ENCODE results near the gene LIN28A. TPM values are rescaled to one million over a fixed set of nuclear protein-coding genes. Genes with fewer than 3 reads are reported as not detected.

Gene LIN28A
- polyA plus RNA-seq, 1 of the 3 experiments (the other 2 are of a cell fraction), result not detected

DNA sequence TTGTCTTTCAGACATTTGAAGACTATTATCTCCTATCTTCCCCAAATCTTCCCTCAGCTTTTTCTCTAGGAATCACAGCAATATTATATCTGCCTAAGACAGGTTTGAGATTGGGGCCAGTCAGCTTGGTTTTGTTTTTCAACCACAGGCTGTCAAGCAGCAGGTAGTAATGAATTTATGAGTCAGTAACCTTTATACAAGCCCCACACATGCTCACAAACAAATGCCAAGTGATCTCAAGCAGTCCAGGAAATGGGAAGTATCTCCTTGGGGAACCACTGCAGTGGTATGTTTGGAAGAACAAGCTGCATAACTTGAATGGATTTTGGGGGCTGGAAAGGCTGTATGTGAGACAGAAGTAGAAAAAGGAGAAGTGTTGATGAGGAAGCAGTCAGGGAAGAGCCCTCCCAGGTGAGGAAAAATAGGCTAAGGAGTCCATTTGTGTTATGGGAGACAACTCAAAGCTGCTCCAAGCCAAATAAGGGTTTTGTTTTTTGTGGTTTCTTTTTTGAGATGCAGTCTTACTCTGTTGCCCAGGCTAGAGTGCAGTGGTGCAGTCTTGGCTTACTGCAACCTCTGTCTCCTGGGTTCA, 23.6 kb downstream of the LIN28A start:
- no peak for DNase-seq
- H3K27ac ChIP-seq (ENCODE audit: low read depth in 2 of 2, low read length in 1 of 2), result no peak overlapping the region
- H3K9ac ChIP-seq, result no peak overlapping the region
- H3F3A ChIP-seq (replicated peaks; ENCODE audit: insufficient read depth), result no peaks in the 10 kb centered on the region
- POLR2A ChIA-PET, result no interaction called here
- H3K4me1 ChIP-seq (ENCODE audit: control insufficient read depth in 1 of 2, insufficient read depth in 2 of 2, low read depth in 1 of 2, low read length in 1 of 2), result peaks cover 7 to 8% of the 10 kb centered on the region in 2 experiments; a peak in 2 of 4 replicates
- H4K20me1 ChIP-seq (ENCODE audit: insufficient read depth), result no peaks in the 10 kb centered on the region
- peaks cover 7 to 43% of the 10 kb centered on the region in 2 experiments for H3K36me3 ChIP-seq (replicated peaks in 1 of 2; ENCODE audit: control insufficient read depth in 1 of 2, insufficient read depth in 2 of 2, low read length in 1 of 2)
- H2AFZ ChIP-seq (ENCODE audit: low read depth), result no peak overlapping the region
- CTCF ChIA-PET, result interaction anchor here (1.0 to 1.4 kb wide), 2 partner anchors 17 to 71 kb away, joined by 3 to 8 read pairs; no protein-coding TSS in a partner anchor
- H3K9me2 ChIP-seq, result no peaks in the 10 kb centered on the region
- H3K4me3 ChIP-seq (ENCODE audit: low read depth in 2 of 2, low read length in 1 of 2), result no peak overlapping the region
- H3K9me3 ChIP-seq, result no peaks in the 10 kb centered on the region
- H3K4me2 ChIP-seq, result peak overlapping the region; percentile 95
- TF ChIP-seq RCOR1 (IDR thresholded peaks at IDR 0.05; ENCODE audit: low read length), result no peak
- TF ChIP-seq SMC3 (IDR thresholded peaks at IDR 0.05; ENCODE audit: low read depth, low read length), result no peak
- no peak for TF ChIP-seq MXI1 (IDR thresholded peaks at IDR 0.05; ENCODE audit: low read depth, low read length)
- no peak for TF ChIP-seq RFX5 (IDR thresholded peaks at IDR 0.05; ENCODE audit: low read length)
- no peak for TF ChIP-seq JUND (IDR thresholded peaks at IDR 0.05)
- no peak for TF ChIP-seq EZH2phosphoT487 (IDR thresholded peaks at IDR 0.05; ENCODE audit: borderline replicate concordance, low read depth)
- no peak for TF ChIP-seq TEAD4 (IDR thresholded peaks at IDR 0.05; ENCODE audit: borderline replicate concordance, insufficient read depth)
- no peak for TF ChIP-seq TCF12 (IDR thresholded peaks at IDR 0.05)
- TF ChIP-seq FOSL2 (IDR thresholded peaks at IDR 0.05; ENCODE audit: borderline replicate concordance, low read depth), result no peak
- TF ChIP-seq NRF1 (IDR thresholded peaks at IDR 0.05; ENCODE audit: low read depth, low read length), result no peak
- TF ChIP-seq REST (IDR thresholded peaks at IDR 0.05; ENCODE audit: low read depth, low read length), result no peak
- no peak for TF ChIP-seq TAF1 (IDR thresholded peaks at IDR 0.05; ENCODE audit: borderline replicate concordance, low read depth, low read length)
- no peak for TF ChIP-seq GABPA (IDR thresholded peaks at IDR 0.05; ENCODE audit: low read depth)
- TF ChIP-seq CTCF (IDR thresholded peaks at IDR 0.05), result no peak
- TF ChIP-seq, protein P1, sequence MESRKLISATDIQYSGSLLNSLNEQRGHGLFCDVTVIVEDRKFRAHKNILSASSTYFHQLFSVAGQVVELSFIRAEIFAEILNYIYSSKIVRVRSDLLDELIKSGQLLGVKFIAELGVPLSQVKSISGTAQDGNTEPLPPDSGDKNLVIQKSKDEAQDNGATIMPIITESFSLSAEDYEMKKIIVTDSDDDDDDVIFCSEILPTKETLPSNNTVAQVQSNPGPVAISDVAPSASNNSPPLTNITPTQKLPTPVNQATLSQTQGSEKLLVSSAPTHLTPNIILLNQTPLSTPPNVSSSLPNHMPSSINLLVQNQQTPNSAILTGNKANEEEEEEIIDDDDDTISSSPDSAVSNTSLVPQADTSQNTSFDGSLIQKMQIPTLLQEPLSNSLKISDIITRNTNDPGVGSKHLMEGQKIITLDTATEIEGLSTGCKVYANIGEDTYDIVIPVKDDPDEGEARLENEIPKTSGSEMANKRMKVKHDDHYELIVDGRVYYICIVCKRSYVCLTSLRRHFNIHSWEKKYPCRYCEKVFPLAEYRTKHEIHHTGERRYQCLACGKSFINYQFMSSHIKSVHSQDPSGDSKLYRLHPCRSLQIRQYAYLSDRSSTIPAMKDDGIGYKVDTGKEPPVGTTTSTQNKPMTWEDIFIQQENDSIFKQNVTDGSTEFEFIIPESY (IDR thresholded peaks at IDR 0.05; ENCODE audit: borderline replicate concordance, low read depth), result no peak
- no peak for TF ChIP-seq MEF2A (IDR thresholded peaks at IDR 0.05; ENCODE audit: borderline replicate concordance, low read depth)
- no peak for TF ChIP-seq POLR2AphosphoS5 (IDR thresholded peaks at IDR 0.05; ENCODE audit: low read depth, low read length)
- TF ChIP-seq, protein P2, sequence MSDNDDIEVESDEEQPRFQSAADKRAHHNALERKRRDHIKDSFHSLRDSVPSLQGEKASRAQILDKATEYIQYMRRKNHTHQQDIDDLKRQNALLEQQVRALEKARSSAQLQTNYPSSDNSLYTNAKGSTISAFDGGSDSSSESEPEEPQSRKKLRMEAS (IDR thresholded peaks at IDR 0.05; ENCODE audit: low read depth), result no peak
- TF ChIP-seq USF2 (IDR thresholded peaks at IDR 0.05; ENCODE audit: borderline replicate concordance, low read depth, low read length), result no peak
- no peak for TF ChIP-seq FOXM1 (IDR thresholded peaks at IDR 0.05; ENCODE audit: low read depth)
- H3K27me3 ChIP-seq (ENCODE audit: insufficient read depth), result no peaks in the 10 kb centered on the region
- H3K79me2 ChIP-seq (ENCODE audit: insufficient read depth), result peaks cover 25% of the 10 kb centered on the region

Measured in SK-N-SH (cell line).